Neuronal stem cell (in vitro differentiated cells): ENCODE results near the gene INSR.
A peak's percentile ranks its signal among the peaks of the same experiment; 100 is the strongest.
"Not testable (repeated sequence)": the region's sequence is repeated elsewhere in the genome, so short reads cannot be mapped to it uniquely, and the experiment has no call there.

Experiments used
- DNase-seq: peaks from one replicate; pipeline ENCODE4 v3.0.0-alpha.2; 2013; ENCODE audit warnings: low spot score
- H2AFZ ChIP-seq: one replicate; pipeline ENCODE4 v1.6.1; 2013; ENCODE audit warnings: mild to moderate bottlenecking, low read length, inconsistent platforms
- H2AK5ac ChIP-seq: 2 replicates; pipeline ENCODE4 v1.6.1; 2013; ENCODE audit warnings: low read depth, mild to moderate bottlenecking, inconsistent platforms, low read length, moderate library complexity, mixed read lengths
- H2BK120ac ChIP-seq: 2 replicates; pipeline ENCODE4 v1.6.1; 2013; ENCODE audit warnings: low read depth, mild to moderate bottlenecking, inconsistent platforms, low read length, moderate library complexity, mixed read lengths
- H2BK12ac ChIP-seq: one replicate; pipeline ENCODE4 v1.6.1; 2013; ENCODE audit warnings: low read length, inconsistent platforms
- H2BK15ac ChIP-seq: 2 replicates; pipeline ENCODE4 v1.6.1; 2013; ENCODE audit warnings: mild to moderate bottlenecking, low read length, inconsistent platforms, mixed read lengths
- H2BK5ac ChIP-seq: one replicate; pipeline ENCODE4 v1.6.1; 2013; ENCODE audit warnings: inconsistent platforms, mild to moderate bottlenecking, low read length, moderate library complexity
- H3K14ac ChIP-seq: one replicate; pipeline ENCODE4 v1.6.1; 2013; ENCODE audit warnings: low read length, inconsistent platforms
- H3K18ac ChIP-seq: 2 replicates; pipeline ENCODE4 v1.6.1; 2013; ENCODE audit warnings: low read length, inconsistent platforms
- H3K23ac ChIP-seq: 2 replicates; pipeline ENCODE4 v1.6.1; 2013; ENCODE audit warnings: low read depth, mild to moderate bottlenecking, mixed read lengths, low read length, inconsistent platforms; ENCODE audit not compliant: poor library complexity
- H3K27ac ChIP-seq: replicated peaks from 3 replicates; pipeline ENCODE4 v1.5.1; 2013; ENCODE audit warnings: low read length, inconsistent platforms
- H3K27me3 ChIP-seq, 3 experiments: 2 replicates each; pipeline ENCODE4 v1.6.1; 2013; ENCODE audit warnings: low read length in 3 of 3, mild to moderate bottlenecking in 2 of 3, inconsistent platforms in 1 of 3, low read depth in 1 of 3, mixed read lengths in 1 of 3, moderate library complexity in 1 of 3; ENCODE audit not compliant: control insufficient read depth in 3 of 3, insufficient read depth in 3 of 3
- H3K36me3 ChIP-seq, 2 donors: replicated peaks in 1 of 2; 2 replicates each; pipeline ENCODE4 v1.6.1; 2013; ENCODE audit warnings: low read length in 2 of 2; ENCODE audit not compliant: control insufficient read depth in 2 of 2, insufficient read depth in 2 of 2
- H3K4ac ChIP-seq: 2 replicates; pipeline ENCODE4 v1.6.1; 2013; ENCODE audit warnings: inconsistent platforms, mild to moderate bottlenecking, low read length, moderate library complexity
- H3K4me1 ChIP-seq, 2 donors: 1 replicate in 1 of 2; 2 replicates in 1 of 2; pipeline ENCODE4 v1.6.1; 2013; ENCODE audit warnings: low read length in 2 of 2, low read depth in 1 of 2; ENCODE audit not compliant: control insufficient read depth in 2 of 2, insufficient read depth in 1 of 2
- H3K4me2 ChIP-seq: one replicate; pipeline ENCODE4 v1.6.1; 2013; ENCODE audit warnings: mild to moderate bottlenecking, low read length, inconsistent platforms; ENCODE audit not compliant: insufficient read depth, poor library complexity, severe bottlenecking
- H3K4me3 ChIP-seq, 2 donors: 2 replicates each; pipeline ENCODE4 v1.5.1; 2013; ENCODE audit warnings: low read length in 2 of 2, mild to moderate bottlenecking in 2 of 2, inconsistent platforms in 1 of 2, moderate library complexity in 1 of 2
- H3K79me1 ChIP-seq: one replicate; pipeline ENCODE4 v1.6.1; 2013; ENCODE audit warnings: low read depth, mild to moderate bottlenecking, inconsistent platforms, low read length, moderate library complexity
- H3K9ac ChIP-seq: one replicate; pipeline ENCODE4 v1.6.1; 2013; ENCODE audit warnings: mild to moderate bottlenecking, low read depth, low read length, inconsistent platforms; ENCODE audit not compliant: poor library complexity
- H3K9me3 ChIP-seq, 2 donors: replicated peaks in 1 of 2; 2 replicates each; pipeline versions ENCODE3 to v1.6.1; 2013; ENCODE audit warnings: low read length in 2 of 2, mild to moderate bottlenecking in 2 of 2, inconsistent platforms in 1 of 2, low read depth in 1 of 2, mixed read lengths in 1 of 2, moderate library complexity in 1 of 2; ENCODE audit not compliant: control insufficient read depth in 2 of 2, insufficient read depth in 1 of 2
- H4K8ac ChIP-seq: one replicate; pipeline ENCODE4 v1.6.1; 2013; ENCODE audit warnings: low read depth, mild to moderate bottlenecking, inconsistent platforms, low read length, moderate library complexity
- H4K91ac ChIP-seq: one replicate; pipeline ENCODE4 v1.6.1; 2013; ENCODE audit warnings: low read length, low read depth, mild to moderate bottlenecking, inconsistent platforms; ENCODE audit not compliant: poor library complexity
- WGBS, 2 donors: extraction: QIAGEN DNeasy Blood & Tissue Kit; methylation state at CpG; one replicate each; pipeline ENCODE4 v1.1.7; 2013; ENCODE audit warnings: missing lambda C conversion rate in 2 of 2, mixed read lengths in 1 of 2; ENCODE audit not compliant: insufficient read length in 2 of 2, insufficient replicate concordance in 1 of 2; ENCODE audit errors: extremely low coverage in 2 of 2; 5-methylcytosine and 5-hydroxymethylcytosine counted together

Gene INSR

GRCh38 chr19:7068599-7068998 is 225.6 kb downstream of the INSR start:
- H3K27me3 ChIP-seq, result no peaks in the 10 kb centered on the region
- no peak overlapping the region for H3K4me2 ChIP-seq
- WGBS, 2 donors, result no CpG with 5 or more reads among the region's 6 CpGs
- H3K4me3 ChIP-seq, result peak overlapping the region; percentile 29 to 71
- no peak overlapping the region for H4K91ac ChIP-seq
- H3K14ac ChIP-seq, result no peak overlapping the region
- H3K4ac ChIP-seq, result no peak overlapping the region
- no peak overlapping the region for H2BK12ac ChIP-seq
- no peak overlapping the region for H2BK120ac ChIP-seq
- no peak overlapping the region for H2BK15ac ChIP-seq
- no peak overlapping the region for H3K27ac ChIP-seq
- no peak overlapping the region for H3K18ac ChIP-seq
- H3K23ac ChIP-seq, result no peak overlapping the region
- H3K9ac ChIP-seq, result no peak overlapping the region
- H3K36me3 ChIP-seq, result peaks cover 11 to 29% of the 10 kb centered on the region in 2 donors
- H3K4me1 ChIP-seq, result peaks cover 0 to 6% of the 10 kb centered on the region in 2 donors
- H3K79me1 ChIP-seq, result peaks cover 2% of the 10 kb centered on the region
- peaks cover 4 to 14% of the 10 kb centered on the region in 2 donors for H3K9me3 ChIP-seq
- H2AK5ac ChIP-seq, result no peak overlapping the region
- no peak for DNase-seq
- H2BK5ac ChIP-seq, result no peak overlapping the region
- H4K8ac ChIP-seq, result no peak overlapping the region
- peak overlapping the region; percentile 99 for H2AFZ ChIP-seq

GRCh38 chr19:7067716-7068115 is 226.5 kb downstream of the INSR start:
- no peak overlapping the region for H2AK5ac ChIP-seq
- H3K27me3 ChIP-seq, result no peaks in the 10 kb centered on the region
- H3K4me2 ChIP-seq, result no peak overlapping the region
- H3K9ac ChIP-seq, result no peak overlapping the region
- H3K23ac ChIP-seq, result no peak overlapping the region
- H3K9me3 ChIP-seq, result peaks cover 4 to 13% of the 10 kb centered on the region in 2 donors
- H4K91ac ChIP-seq, result no peak overlapping the region
- H3K27ac ChIP-seq, result no peak overlapping the region
- DNase-seq, result no peak
- H3K79me1 ChIP-seq, result peaks cover 2% of the 10 kb centered on the region
- no peak overlapping the region for H3K4me3 ChIP-seq
- no peak overlapping the region for H2BK120ac ChIP-seq
- no peak overlapping the region for H3K14ac ChIP-seq
- H2BK12ac ChIP-seq, result no peak overlapping the region
- no CpG with 5 or more reads among the region's 2 CpGs for WGBS, 2 donors
- H3K18ac ChIP-seq, result no peak overlapping the region
- H2BK15ac ChIP-seq, result no peak overlapping the region
- peaks cover 7 to 20% of the 10 kb centered on the region in 2 donors for H3K36me3 ChIP-seq
- no peak overlapping the region for H2BK5ac ChIP-seq
- H2AFZ ChIP-seq, result no peak overlapping the region
- peaks cover 0 to 6% of the 10 kb centered on the region in 2 donors for H3K4me1 ChIP-seq
- H4K8ac ChIP-seq, result no peak overlapping the region
- no peak overlapping the region for H3K4ac ChIP-seq

- H2BK5ac ChIP-seq, H3K4me2 ChIP-seq, H4K8ac ChIP-seq, H2BK120ac ChIP-seq, H3K4me3 ChIP-seq, DNase-seq, H3K9ac ChIP-seq, H3K79me1 ChIP-seq, H3K14ac ChIP-seq, H3K23ac ChIP-seq, H2AK5ac ChIP-seq, H4K91ac ChIP-seq, H2BK12ac ChIP-seq, H3K9me3 ChIP-seq, H3K27ac ChIP-seq, H3K4me1 ChIP-seq, H3K18ac ChIP-seq, H2BK15ac ChIP-seq, H3K27me3 ChIP-seq, H3K4ac ChIP-seq: not testable (repeated sequence)
- Histone ChIP-seq H3K36me3 (peaks cover 3 to 14% of the 10 kb centered on the region in 2 donors), H2AFZ (peak overlapping the region; percentile 17)
- WGBS, 2 donors, result no CpG with 5 or more reads among the region's 13 CpGs
Measured at GRCh38 chr19:7067122-7067521, 227.1 kb downstream of the INSR start.

- no peak overlapping the region for H3K18ac ChIP-seq
- H3K27me3 ChIP-seq, result no peaks in the 10 kb centered on the region
- DNase-seq, result no peak
- H2AK5ac ChIP-seq, result no peak overlapping the region
- H2AFZ ChIP-seq, result no peak overlapping the region
- WGBS, 2 donors, result no CpG with 5 or more reads among the region's 9 CpGs
- no peak overlapping the region for H2BK5ac ChIP-seq
- H3K27ac ChIP-seq, result no peak overlapping the region
- no peak overlapping the region for H3K4me2 ChIP-seq
- H3K4me1 ChIP-seq, result no peaks in the 10 kb centered on the region
- peaks cover 4 to 7% of the 10 kb centered on the region in 2 donors for H3K9me3 ChIP-seq
- no peak overlapping the region for H2BK12ac ChIP-seq
- no peak overlapping the region for H3K23ac ChIP-seq
- peak overlapping the region in 1 of 2 donors; percentile 53 for H3K4me3 ChIP-seq
- H2BK15ac ChIP-seq, result no peak overlapping the region
- H3K9ac ChIP-seq, result no peak overlapping the region
- H3K36me3 ChIP-seq, result no peaks in the 10 kb centered on the region
- no peak overlapping the region for H4K8ac ChIP-seq
- no peak overlapping the region for H3K4ac ChIP-seq
- no peak overlapping the region for H2BK120ac ChIP-seq
- H3K14ac ChIP-seq, result no peak overlapping the region
- H4K91ac ChIP-seq, result no peak overlapping the region
- no peaks in the 10 kb centered on the region for H3K79me1 ChIP-seq
Measured at GRCh38 chr19:7063764-7064418, 230.3 kb downstream of the INSR start.
